ENCODE results near the gene CP.
A peak's percentile ranks its signal among the peaks of the same experiment; 100 is the strongest.

The CP gene

GRCh38 chr3:149180057-149180573, 41.5 kb downstream of the CP start:
- FAIRE-seq: no peak

- FAIRE-seq: no peak
Measured at GRCh38 chr3:149179220-149179619, 42.4 kb downstream of the CP start.

DNA sequence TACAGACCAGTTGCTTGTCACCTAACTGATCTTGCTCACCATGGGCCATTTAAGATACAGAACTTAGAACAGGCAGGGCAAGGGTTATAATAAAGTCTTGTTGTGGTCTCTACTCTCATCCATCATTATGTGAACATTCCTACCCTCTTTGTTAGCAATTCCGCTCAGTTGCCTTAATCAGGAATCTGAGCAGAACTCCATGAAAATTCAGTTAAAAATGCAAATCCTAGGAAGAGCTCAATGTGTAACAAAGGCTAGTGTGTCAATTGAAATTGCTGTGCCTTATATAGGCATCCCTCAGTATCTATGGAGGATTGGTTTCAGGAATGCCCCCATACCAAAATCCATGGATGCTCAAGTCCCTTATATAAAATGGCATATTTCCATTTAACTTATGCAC, 44.5 kb downstream of the CP start:
- no peak for FAIRE-seq

DNA sequence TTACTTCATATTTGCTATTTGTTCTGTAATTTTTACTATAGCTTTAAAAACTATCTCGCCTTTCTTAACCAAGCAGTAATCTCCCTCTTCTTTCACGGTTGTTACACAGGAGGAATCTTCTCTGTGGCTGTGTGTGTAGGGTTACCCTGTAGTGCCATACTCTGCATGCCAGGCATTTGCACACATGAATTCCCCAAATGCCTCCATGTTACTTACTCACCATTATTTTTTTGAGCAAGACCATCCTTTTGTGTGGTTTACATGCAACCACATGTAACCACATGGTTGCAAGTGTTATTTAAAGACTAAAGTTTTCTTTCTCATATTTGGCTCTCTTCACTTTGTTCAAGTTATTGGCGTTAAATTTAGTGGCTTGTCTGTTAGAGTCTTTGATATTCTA, 46.7 kb downstream of the CP start:
- no peak for FAIRE-seq

- FAIRE-seq: no peak
Measured at GRCh38 chr3:149170672-149171071, 51.0 kb downstream of the CP start.

- FAIRE-seq: no peak
Measured at GRCh38 chr3:149167898-149168297, 53.7 kb downstream of the CP start.

DNA sequence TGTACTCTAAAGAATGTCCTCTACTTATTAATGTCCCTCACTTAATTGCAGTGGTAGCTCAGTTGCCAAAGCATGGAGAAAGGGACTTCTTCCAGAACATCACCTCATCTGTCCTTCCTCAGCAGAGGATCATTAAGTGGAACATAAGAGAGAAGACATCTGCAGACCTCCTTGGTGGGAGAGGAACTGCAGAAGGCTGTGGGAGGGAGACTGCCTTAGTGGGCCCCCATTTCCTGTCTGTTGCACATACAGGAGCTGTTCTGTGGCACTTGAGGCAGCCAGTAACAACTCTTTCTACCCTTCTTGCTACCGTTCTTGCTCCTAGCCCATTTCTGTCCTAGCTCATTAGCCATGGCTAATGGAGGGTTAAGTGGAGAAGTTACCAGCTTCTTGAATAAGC, 58.6 kb downstream of the CP start:
- FAIRE-seq: no peak

- no peak for FAIRE-seq
Measured at GRCh38 chr3:149162007-149162406, 59.6 kb downstream of the CP start.

DNA sequence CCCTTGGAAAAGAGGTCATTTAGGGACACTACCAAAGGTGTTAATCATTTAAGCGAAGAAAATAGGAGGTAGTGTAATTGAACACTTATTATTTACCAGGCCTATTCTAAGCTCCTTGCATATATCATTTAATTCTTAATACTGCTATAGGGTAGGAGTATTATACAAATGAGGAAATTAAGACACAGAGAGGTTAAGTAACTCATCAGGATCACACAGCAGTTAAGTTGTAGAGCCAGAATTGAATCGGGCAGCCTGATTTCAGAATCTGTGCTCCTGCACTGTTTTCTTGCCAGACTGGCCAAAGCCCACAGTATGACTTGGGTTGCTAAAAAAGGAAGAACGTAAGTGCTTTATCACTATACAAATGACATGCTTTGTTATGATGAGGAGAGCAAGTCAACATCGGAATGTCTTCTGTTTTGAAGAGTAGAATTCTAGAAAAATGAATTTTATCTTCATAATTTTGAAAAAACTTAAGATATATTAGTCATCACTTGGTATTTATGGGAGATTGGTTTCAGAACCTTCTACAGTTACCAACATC, 60.8 kb downstream of the CP start:
- FAIRE-seq: no peak

- no peak for FAIRE-seq
Measured at GRCh38 chr3:149153402-149153801, 68.2 kb downstream of the CP start.

DNA sequence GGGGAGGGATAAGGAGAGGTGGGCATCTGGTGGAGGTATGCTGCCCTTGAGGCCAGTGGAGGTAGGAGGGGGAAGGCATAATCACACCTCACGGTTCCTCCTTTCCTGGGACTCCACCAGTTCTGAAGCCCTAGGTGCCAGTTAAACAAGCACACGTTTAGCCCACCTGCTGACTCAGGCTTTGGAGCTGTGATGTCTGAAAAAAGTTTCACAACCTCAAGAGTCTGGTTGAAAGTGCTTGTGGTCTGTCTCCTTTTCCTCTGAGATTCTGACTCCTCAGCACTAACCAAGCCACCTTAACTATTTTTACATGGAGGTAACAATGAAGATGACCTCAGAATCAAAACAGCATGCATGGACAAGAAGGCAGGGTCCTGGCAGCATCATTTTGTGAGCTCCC, 69.2 kb downstream of the CP start:
- FAIRE-seq: no peak

DNA sequence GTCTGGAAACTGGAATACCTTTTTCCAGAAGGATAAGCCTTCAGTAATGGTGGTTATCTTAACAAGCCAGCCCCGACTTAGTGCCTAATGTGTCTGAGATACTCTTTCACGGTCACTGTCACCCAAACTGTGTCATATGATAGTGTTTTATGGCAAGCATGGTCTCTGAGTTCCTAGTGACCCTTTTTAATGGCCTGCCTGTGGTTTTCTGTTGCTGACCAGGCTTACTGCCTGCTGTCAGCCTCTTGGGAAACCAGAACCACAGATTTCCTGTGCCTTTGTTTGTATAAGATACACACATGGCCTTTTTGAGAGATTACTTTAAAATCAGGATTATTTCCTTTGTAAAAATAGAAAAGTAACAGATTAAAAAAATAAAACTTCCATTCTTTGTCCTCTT, 69.8 kb downstream of the CP start:
- FAIRE-seq: no peak

DNA sequence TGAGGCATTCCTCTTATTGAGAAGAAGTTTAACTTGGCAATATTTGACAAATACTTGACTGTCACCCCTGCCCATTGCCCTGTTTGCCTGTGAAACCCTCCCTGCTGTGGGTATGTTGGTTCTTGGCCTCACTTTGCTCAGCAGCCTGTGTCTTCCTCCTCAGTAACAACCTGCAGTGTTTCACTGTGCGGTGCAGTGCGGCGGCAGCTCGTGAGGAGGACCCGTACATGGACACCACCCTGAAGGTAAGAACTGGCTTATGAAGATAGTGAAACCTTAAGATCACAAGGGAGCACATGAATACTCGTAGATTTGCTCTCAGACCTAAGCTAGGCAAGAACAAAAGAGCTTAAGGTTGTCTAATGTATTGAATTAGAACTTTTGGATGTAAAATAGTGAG, 71.2 kb downstream of the CP start:
- no peak for FAIRE-seq

DNA sequence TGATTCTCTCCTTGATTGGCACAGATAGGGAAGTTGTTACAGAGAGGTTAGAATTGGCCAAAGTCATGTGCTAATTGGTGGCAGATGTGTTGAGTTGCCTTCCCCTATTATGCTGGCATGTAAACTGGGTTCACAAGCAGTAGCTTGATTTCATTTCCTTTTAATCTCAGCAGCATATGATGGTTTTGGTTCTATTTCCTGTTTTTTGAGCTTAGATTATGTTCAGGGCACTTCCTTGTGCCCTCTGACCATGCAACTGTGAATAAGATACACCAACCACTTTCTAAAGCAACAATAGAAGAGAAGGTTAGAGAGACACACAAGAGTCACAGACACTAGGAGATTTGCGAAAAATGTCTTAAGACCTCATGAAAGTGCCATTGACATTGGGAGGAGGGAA, 75.7 kb downstream of the CP start:
- no peak for FAIRE-seq

DNA sequence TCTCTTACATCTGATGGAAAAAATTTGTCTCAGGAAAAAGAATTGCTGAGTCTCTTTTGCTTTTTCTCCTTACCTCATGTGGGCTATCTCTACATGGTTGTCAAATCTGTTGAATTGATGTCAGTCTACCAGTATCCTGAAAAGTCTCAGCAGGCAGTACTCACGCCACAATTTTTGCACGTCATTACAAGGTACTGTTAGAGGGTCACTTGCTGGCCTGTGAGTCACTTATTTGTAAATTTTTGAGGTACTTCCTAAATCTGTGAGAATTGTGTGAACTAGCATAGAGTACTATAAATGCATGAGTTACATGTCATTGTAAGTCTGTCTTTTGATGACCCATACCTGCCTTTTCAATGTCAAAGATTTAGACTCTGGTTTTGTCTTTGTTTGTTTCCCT, 76.3 kb downstream of the CP start:
- FAIRE-seq: no peak

- no peak for FAIRE-seq
Measured at GRCh38 chr3:149142682-149143081, 78.9 kb downstream of the CP start.

GRCh38 chr3:149134575-149134974, 87.1 kb downstream of the CP start:
- FAIRE-seq: peak; percentile 73

DNA sequence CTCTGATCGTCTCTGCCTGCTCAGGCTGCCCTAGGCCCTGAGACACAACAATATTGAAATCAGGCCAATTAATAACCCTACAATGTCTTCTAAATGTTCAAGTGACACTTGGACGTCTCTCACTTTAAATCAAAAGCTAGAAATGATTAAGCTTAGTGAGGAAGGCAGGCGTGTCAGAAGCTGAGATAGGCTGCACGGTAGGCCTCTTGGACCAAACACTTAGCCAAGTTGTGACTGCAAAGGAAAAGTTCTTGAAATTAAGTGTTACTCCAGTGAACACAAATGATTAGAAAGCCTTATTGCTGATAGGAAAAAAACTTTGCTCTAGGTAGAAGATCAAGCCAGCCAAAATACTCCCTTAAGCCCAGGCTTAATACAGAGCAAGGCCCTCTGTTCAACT, 90.0 kb downstream of the CP start:
- no peak for FAIRE-seq

DNA sequence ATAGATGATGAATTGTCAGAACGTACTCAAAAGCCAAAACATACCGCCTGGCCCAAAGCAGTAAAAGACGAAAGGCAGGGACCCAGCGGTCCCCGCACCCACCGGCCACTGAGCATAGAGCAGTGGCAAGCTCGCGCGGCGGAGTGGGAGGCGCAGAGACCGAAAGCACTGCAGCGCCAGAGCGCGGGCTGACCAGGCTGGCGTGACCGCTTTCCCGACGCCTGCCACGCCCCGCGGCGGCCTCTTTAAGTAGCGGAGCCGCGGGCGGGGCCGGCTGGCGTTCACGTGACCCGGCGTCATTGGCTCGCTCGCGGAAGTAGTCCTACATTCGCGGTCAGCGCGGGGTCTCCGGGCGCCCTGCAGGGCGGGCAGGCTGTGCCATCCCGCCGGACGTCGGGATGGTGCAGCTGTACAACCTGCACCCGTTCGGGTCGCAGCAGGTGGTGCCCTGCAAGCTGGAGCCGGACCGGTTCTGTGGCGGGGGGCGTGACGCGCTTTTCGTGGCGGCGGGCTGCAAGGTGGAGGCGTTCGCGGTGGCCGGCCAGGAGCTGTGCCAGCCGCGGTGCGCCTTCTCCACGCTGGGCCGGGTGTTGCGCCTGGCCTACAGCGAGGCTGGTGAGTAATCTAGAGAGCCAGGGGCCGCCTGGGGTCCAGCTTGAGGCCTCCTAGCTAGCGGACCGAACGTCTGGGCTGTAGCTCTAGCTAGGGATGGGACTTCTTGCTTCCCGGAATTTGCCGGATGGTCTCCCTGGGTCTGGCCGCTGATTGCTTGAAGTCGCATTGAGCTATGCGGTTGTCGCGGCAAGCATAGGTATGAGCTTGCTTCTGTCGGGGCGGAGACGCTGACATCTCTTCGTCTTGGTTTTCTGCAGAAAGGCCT, 92.1 kb downstream of the CP start, which contains the start of gene HPS3:
HPS3 (plus strand) TSS at position 313 of the 880 bp plus-strand sequence; CDS start at position 399, 86 bp downstream.
- FAIRE-seq: no peak

DNA sequence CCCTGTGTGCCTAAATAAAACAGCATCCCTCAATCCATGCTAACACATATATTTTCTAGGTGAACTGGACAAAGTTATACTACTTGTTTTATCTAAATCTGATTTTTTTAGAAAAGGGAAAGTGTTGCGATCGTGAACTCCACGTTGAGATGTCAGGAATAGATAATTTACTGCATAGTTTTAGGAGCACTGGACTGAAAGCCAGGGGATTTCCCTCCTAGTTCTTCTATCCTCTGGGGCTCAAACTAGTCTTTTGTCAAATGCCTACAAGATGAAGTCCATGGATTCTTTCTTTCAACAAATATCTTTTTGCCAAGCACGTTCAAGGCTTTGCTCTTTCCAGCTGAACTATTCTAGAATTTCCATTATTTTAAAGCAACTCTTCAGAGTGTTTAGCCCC, 92.8 kb downstream of the CP start:
- no peak for FAIRE-seq

- no peak for FAIRE-seq
Measured at GRCh38 chr3:149122721-149123578, 98.7 kb downstream of the CP start.

Data from endometrium (tissue), 2 donors.